Right hindlimb (tissue), 1 donor: ENCODE results near the gene TMEM214.
"Not testable (repeated sequence)": the region's sequence is repeated elsewhere in the genome, so short reads cannot be mapped to it uniquely, and the experiment has no call there.

Experiments used
- DNase-seq: peaks from one replicate; pipeline ENCODE4 v3.0.0-alpha.2; 2018

Gene TMEM214

GRCh38 chr2:27071277-27071989 lies 38.7 kb downstream of the TMEM214 start, which contains the start of gene OST4:
TSS of gene OST4 (minus strand) at chr2:27071654.
- DNase-seq, result peak; percentile 96

DNA sequence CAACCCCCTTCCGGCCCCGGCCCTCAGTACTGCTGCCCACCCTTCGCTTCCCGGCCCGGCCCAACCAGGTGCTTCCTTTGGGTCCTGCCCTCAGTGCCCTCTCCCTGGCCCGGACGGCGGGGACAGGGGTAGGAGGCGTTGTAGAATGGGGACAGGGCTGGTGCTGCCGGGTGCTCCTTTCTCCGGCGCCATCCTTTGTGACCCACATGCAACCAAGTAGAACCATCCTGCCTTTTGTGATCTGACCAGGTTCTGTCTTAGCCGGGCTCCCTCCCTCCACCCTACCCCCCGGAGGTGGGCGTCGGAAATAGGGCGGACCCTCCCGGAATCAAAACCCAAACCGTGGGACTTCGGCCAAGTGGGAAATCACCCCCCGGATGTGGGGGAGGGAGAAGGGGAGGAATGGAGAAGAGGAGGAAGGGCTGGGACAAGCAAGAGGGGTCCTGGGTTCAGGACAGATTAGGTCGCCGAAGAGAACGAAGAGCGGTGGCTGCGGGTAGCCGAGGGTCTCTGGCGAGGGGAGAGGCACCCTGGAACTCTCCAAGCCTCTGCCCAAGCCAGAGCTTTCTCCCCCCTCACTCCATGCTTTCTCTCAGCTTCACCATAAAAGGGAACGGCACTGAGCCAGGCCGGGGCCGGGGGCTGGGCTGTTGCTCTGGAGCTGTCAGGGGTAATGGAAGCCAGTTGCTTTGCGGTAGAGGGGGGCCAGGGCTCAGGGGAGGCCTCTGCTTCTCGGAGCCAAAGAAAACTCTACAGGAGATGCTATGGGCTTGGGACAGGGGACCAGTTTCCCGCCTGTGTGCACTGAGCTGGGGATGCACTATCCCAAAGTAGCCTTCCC lies 39.4 kb downstream of the TMEM214 start:
- DNase-seq, result peak; percentile 92

DNA sequence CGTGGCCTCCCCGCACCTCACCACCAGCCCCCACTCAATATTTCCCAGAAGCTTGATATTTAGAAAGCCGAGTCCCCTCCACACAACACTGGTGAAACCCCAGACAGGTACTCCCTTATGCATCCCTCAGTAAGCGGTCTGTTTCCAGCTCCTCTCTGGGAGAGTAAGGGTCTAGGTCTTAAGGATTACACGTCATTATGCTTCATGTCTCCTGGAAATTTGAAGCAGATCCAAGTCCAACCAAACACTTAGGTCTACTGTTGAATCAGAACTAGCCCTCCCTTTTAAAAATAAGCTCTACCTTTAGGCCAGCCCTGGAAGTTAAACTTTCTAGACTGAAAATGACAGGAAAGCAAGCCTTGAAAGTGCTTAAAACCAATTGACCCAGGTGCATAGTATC lies 40.2 kb downstream of the TMEM214 start:
- DNase-seq, result no peak

GRCh38 chr2:27073782-27074181 lies 41.0 kb downstream of the TMEM214 start:
- no peak for DNase-seq

- DNase-seq, result peak; percentile 65
These were observed 42.2 kb downstream of the TMEM214 start for GRCh38 chr2:27074738-27075565.

DNA sequence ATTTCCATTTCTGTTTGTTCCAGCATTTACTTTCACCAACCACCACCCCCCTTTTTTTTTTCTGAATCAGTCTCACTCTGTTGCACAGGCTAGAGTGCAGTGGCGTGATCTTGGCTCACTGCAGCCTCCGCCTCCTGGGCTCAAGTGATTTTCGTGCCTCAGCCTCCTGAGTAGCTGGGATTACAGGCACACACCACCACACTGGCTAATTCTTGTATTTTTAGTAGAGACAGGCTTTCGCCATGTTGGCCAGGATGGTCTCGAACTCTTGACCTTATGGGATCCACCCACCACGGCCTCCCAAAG lies 42.8 kb downstream of the TMEM214 start:
- not testable (repeated sequence) for DNase-seq

DNA sequence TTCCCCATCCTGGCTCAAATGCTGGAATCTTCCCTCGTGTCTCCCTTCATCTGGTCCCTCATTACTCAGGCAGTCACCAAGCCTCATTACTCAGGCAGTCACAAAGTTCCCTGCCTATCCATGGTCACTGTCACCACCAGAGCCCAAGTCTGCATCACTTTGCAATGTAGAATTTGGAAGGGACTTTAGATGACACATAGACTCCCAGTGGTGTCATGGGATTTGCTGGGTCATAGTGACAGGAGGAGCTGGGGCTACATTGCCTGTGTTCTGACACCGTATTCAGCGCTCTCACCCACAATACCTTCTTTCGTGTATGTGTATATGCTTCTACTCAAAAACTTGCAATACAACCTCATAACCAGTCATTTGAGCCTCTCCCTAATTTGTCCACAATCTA lies 43.6 kb downstream of the TMEM214 start:
- no peak for DNase-seq

GRCh38 chr2:27077231-27077630 lies 44.5 kb downstream of the TMEM214 start:
- DNase-seq, result no peak

- peak; percentile 96 for DNase-seq
These were observed 45.8 kb downstream of the TMEM214 start, which contains the start of gene EMILIN1 for GRCh38 chr2:27078267-27079194. TSS of gene EMILIN1 (plus strand) at chr2:27078615. CDS start at chr2:27079066, 451 bp downstream.

- DNase-seq, result no peak
These were observed 46.7 kb downstream of the TMEM214 start for GRCh38 chr2:27079233-27080139.

- DNase-seq, result no peak
These were observed 47.3 kb downstream of the TMEM214 start for GRCh38 chr2:27080140-27080469.

DNA sequence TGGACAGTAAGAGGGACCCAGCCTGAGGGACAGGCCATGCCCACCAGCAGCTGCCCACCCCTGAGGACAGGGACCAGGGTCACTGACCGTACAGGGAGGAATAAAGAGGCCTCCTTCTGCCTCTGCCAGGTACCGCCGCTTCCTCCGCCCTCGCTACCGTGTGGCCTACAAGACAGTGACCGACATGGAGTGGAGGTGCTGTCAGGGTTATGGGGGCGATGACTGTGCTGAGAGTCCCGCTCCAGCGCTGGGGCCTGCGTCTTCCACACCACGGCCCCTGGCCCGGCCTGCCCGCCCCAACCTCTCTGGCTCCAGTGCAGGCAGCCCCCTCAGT lies 47.8 kb downstream of the TMEM214 start:
- DNase-seq, result no peak

- DNase-seq, result no peak
These were observed 49.4 kb downstream of the TMEM214 start for GRCh38 chr2:27081984-27082772.

- peak; percentile 54 for DNase-seq
These were observed 50.1 kb downstream of the TMEM214 start for GRCh38 chr2:27082773-27083409.

GRCh38 chr2:27083410-27084296 lies 50.9 kb downstream of the TMEM214 start:
- no peak for DNase-seq

DNA sequence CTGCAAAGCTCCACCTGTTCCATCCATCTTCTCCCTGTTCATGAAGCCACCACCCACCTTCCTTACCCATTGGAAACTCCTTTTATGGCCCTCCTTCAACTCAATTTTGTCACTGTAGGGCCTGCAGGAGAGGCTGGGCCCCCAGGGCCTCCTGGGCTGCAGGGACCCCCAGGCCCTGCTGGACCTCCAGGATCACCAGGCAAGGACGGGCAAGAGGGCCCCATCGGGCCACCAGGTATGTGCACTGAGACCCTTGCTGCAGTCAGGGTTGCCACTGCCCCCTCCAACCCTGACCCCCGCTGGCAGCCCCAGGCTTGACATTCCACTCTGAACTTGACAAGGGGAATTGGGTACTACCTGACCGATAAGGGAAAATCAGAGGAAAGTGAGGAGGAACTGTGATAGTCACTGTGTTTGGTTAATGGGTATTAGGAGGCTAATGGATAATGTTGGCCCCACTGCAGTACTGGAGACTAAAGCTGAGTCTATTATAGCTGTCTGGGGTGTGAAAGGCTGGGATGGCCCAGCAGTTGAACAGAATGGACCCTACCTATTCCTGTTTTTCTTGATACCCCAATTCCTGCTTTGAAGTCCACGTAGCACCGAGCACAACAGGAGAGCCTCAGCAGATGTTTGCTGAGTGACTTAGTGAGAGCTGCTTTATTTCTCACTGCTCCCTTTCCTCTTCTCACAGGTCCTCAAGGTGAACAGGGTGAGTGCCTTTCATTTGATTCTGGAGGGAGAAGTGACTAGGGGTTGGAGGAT lies 51.7 kb downstream of the TMEM214 start:
- no peak for DNase-seq

GRCh38 chr2:27085062-27085672 lies 52.4 kb downstream of the TMEM214 start:
- no peak for DNase-seq

GRCh38 chr2:27085673-27086089 lies 52.9 kb downstream of the TMEM214 start:
- peak; percentile 70 for DNase-seq
